Smooth muscle cell (in vitro differentiated cells): Measurements from ENCODE around the gene MROH2A. TPM values are rescaled to one million over a fixed set of nuclear protein-coding genes. Genes with fewer than 3 reads are reported as not detected.

Source experiments
- DNase-seq: peaks from one replicate; lab custom pipeline; 2025; ENCODE audit not compliant: unreplicated experiment; lab: John Stamatoyannopoulos, UW
- H2AFZ ChIP-seq: fragments of 200-600 bp; sonication (generic); 2 replicates; pipeline ENCODE4 v1.6.0; 2016; ENCODE audit warnings: antibody characterized with exemption, low read depth, mild to moderate bottlenecking
- H3F3A ChIP-seq: fragments of 200-600 bp; sonication (generic); 2 replicates; pipeline ENCODE4 v1.6.0; 2017; ENCODE audit warnings: antibody characterized with exemption, low read depth
- H3K27ac ChIP-seq: fragments of 200-600 bp; sonication (generic); 2 replicates; pipeline ENCODE4 v1.5.1; 2016; ENCODE audit warnings: low read depth, mild to moderate bottlenecking
- H3K27me3 ChIP-seq: fragments of 200-600 bp; sonication (generic); 2 replicates; pipeline ENCODE4 v1.6.1; 2016; ENCODE audit warnings: low read depth, mild to moderate bottlenecking
- H3K36me3 ChIP-seq: fragments of 200-600 bp; sonication (generic); 2 replicates; pipeline ENCODE4 v1.5.1; 2016; ENCODE audit warnings: low read depth
- H3K4me1 ChIP-seq: fragments of 200-600 bp; sonication (generic); 2 replicates; pipeline ENCODE4 v1.5.1; 2016; ENCODE audit warnings: low read depth
- H3K4me2 ChIP-seq: fragments of 200-600 bp; sonication (generic); 2 replicates; pipeline ENCODE4 v1.6.0; 2016; ENCODE audit warnings: mild to moderate bottlenecking
- H3K4me3 ChIP-seq: fragments of 200-600 bp; sonication (generic); 2 replicates; pipeline ENCODE4 v1.5.1; 2016; ENCODE audit warnings: mild to moderate bottlenecking
- H3K79me2 ChIP-seq: fragments of 200-600 bp; sonication (generic); 2 replicates; pipeline ENCODE4 v1.6.0; 2016; ENCODE audit warnings: low read depth, mild to moderate bottlenecking
- H3K9ac ChIP-seq: fragments of 200-600 bp; sonication (generic); 2 replicates; pipeline ENCODE4 v1.6.0; 2016; ENCODE audit warnings: low read depth
- H3K9me3 ChIP-seq: fragments of 200-600 bp; sonication (generic); replicated peaks from 2 replicates; pipeline ENCODE4 v1.5.1; 2016; ENCODE audit warnings: low read depth
- H4K20me1 ChIP-seq: fragments of 200-600 bp; sonication (generic); 2 replicates; pipeline ENCODE4 v1.6.0; 2016; ENCODE audit warnings: low read depth
- WGBS: methylation state at CpG from one replicate; pipeline ENCODE4 v1.1.7; 2016; ENCODE audit warnings: low lambda C conversion rate; 5-methylcytosine and 5-hydroxymethylcytosine counted together
- polyA plus RNA-seq: library from polyadenylated mRNA; unstranded; fragments of >200 nt; fragmentation: Nextera tagmentation; extraction: Ambion mirVana; gene quantifications from 2 replicates; pipeline ENCODE4 v1.2.1, GENCODE V29; 2016
- total RNA-seq: library from RNA; depleted of rRNA; stranded (reverse); fragments of >200 nt; gene quantifications from 2 replicates; pipeline ENCODE4 v1.2.3, GENCODE V29; 2014
- TF ChIP-seq, protein P1 (sequence below): fragments of 200-600 bp; sonication (generic); IDR thresholded peaks from 2 replicates; pipeline ENCODE4 v1.5.1; 2017; ENCODE audit warnings: borderline replicate concordance, mild to moderate bottlenecking, antibody characterized with exemption; ENCODE audit not compliant: insufficient read depth, poor library complexity, severe bottlenecking

MROH2A gene
- total and polyA plus RNA-seq, 2 experiments from 2014 or later = not detected

DNA sequence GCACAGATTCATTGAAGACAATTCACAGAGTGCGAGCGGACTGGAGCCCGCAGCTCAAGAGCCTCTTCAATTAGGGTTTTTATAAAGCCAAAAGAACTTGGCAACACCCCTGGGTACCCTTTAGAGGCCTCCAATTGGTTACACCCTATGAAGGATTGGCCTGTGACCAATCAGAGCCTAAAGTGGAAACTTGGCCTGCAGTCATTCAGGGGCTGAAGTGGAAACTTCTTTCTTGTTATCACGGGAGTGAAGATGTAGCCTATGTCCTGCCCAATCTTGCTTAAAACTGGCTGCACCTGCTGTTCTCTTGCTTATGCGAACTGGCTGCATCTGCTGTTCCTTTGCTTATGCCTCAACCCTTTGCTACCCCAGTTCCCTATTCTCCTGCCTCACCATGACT lies 78.1 kb downstream of the MROH2A start:
- H2AFZ ChIP-seq = no peak overlapping the region
- H3K27ac ChIP-seq = no peak overlapping the region
- no peaks in the 10 kb centered on the region for H4K20me1 ChIP-seq
- WGBS = 98% methylated on average over 5 of the region's 5 CpGs
- no peaks in the 10 kb centered on the region for H3K27me3 ChIP-seq
- H3K4me3 ChIP-seq = no peak overlapping the region
- H3K36me3 ChIP-seq = no peaks in the 10 kb centered on the region
- no peak for DNase-seq
- H3F3A ChIP-seq = no peaks in the 10 kb centered on the region
- no peak overlapping the region for H3K9ac ChIP-seq
- H3K9me3 ChIP-seq = no peaks in the 10 kb centered on the region
- peaks cover 29% of the 10 kb centered on the region for H3K79me2 ChIP-seq
- no peak overlapping the region for H3K4me2 ChIP-seq
- peaks cover 17% of the 10 kb centered on the region for H3K4me1 ChIP-seq
- TF ChIP-seq, protein P1, sequence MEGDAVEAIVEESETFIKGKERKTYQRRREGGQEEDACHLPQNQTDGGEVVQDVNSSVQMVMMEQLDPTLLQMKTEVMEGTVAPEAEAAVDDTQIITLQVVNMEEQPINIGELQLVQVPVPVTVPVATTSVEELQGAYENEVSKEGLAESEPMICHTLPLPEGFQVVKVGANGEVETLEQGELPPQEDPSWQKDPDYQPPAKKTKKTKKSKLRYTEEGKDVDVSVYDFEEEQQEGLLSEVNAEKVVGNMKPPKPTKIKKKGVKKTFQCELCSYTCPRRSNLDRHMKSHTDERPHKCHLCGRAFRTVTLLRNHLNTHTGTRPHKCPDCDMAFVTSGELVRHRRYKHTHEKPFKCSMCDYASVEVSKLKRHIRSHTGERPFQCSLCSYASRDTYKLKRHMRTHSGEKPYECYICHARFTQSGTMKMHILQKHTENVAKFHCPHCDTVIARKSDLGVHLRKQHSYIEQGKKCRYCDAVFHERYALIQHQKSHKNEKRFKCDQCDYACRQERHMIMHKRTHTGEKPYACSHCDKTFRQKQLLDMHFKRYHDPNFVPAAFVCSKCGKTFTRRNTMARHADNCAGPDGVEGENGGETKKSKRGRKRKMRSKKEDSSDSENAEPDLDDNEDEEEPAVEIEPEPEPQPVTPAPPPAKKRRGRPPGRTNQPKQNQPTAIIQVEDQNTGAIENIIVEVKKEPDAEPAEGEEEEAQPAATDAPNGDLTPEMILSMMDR = no peak

DNA sequence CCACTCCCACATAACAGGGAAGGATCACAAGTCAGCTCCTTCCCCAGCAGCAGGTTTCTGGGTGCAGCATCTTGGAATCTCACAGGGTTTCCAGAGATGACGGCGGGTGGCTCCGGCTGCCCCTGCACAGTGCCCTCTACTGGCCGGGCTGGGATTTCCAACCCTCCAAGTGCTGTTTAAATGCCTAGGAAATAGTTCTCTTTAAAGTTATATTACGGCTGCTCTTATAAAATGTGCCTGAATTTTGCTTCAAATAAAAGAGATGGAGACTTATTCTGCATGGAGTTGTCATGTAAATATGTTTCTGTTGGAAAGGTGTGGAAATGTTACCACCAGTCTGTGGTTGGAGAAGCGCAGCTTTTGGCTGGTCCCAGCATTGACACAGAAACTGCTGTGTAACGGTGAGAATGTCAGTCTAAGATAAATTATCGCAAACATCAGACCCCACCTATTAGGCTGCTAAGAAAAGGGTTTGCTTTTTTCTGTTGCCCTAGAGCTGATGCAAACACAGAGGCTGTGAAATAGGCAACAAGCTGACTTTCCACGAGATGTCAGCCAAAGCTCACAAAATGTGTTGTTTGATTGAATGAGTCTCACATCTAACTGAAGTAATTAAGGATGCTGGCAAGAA lies 79.5 kb downstream of the MROH2A start:
- Histone ChIP-seq H3K27ac (no peak overlapping the region), H3K9me3 (no peaks in the 10 kb centered on the region), H3K9ac (no peak overlapping the region), H3K27me3 (no peaks in the 10 kb centered on the region), H3K79me2 (peaks cover 15% of the 10 kb centered on the region), H4K20me1 (no peaks in the 10 kb centered on the region), H3K4me3 (no peak overlapping the region), H3K4me1 (peaks cover 9% of the 10 kb centered on the region), H3K4me2 (no peak overlapping the region), H3K36me3 (no peaks in the 10 kb centered on the region), H2AFZ (no peak overlapping the region), H3F3A (no peaks in the 10 kb centered on the region)
- TF ChIP-seq, protein P1 = peak; percentile 53
- DNase-seq = no peak
- 60% methylated on average over 9 of the region's 9 CpGs for WGBS

DNA sequence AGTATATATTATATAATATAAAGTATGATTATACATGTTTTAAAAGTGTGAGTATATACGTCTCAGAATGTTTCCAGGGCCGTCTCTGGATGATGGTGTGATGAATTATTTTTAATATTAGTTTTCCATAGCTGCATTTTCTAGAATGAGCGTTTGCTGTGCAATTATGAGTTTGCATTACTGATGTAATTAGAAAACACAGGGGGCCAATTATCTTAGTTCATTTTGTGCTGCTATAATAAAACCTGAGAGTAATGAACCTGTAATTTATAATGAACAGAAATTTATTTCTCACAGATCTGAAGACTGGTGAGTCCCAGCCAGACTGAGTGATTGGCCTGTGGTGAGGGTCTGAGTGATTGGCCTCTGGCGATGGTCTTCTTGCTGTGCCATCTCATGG lies 80.2 kb downstream of the MROH2A start:
- 89% methylated on average over 4 of the region's 4 CpGs for WGBS
- Histone ChIP-seq H3F3A (no peaks in the 10 kb centered on the region), H3K4me3 (no peak overlapping the region), H3K36me3 (no peaks in the 10 kb centered on the region), H3K9me3 (no peaks in the 10 kb centered on the region), H4K20me1 (no peaks in the 10 kb centered on the region), H3K4me1 (peaks cover 3% of the 10 kb centered on the region), H3K4me2 (no peak overlapping the region), H3K9ac (no peak overlapping the region), H3K27me3 (no peaks in the 10 kb centered on the region), H3K79me2 (peaks cover 8% of the 10 kb centered on the region), H2AFZ (no peak overlapping the region), H3K27ac (no peak overlapping the region)
- DNase-seq = no peak
- TF ChIP-seq, protein P1 = no peak

DNA sequence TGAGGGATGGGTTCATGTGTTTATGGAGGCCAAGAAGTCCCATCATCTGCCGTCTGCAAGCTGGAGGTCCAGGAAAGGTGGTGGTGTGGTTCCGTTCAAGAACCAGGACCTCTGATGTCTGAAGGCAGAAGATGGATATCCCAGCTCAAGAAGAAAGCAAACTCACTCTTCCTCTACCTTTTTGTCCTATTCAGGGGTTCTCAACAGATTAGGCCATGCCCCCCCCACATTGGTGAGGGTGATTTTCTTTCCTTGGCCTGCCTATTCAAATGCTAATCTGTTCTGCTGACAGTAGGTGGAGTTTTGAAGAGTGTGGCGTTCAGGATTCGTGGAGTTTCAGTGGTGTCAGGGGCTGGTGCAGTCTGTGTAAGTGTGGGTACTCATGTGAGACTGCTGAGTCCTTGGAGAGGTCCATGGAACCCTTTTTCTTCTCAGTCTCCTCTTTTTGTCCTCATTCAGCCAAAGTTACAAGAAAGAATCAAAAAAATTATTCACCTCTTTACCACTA lies 84.2 kb downstream of the MROH2A start:
- WGBS = 71% methylated on average over 4 of the region's 4 CpGs
- H2AFZ ChIP-seq = no peak overlapping the region
- peaks cover 2% of the 10 kb centered on the region for H3F3A ChIP-seq
- H3K79me2 ChIP-seq = no peaks in the 10 kb centered on the region
- H3K27me3 ChIP-seq = no peaks in the 10 kb centered on the region
- H3K27ac ChIP-seq = no peak overlapping the region
- H3K9me3 ChIP-seq = no peaks in the 10 kb centered on the region
- no peak overlapping the region for H3K9ac ChIP-seq
- H3K4me2 ChIP-seq = no peak overlapping the region
- no peaks in the 10 kb centered on the region for H3K4me1 ChIP-seq
- no peaks in the 10 kb centered on the region for H4K20me1 ChIP-seq
- H3K4me3 ChIP-seq = no peak overlapping the region
- no peak for DNase-seq
- TF ChIP-seq, protein P1 = no peak
- peaks cover 17% of the 10 kb centered on the region for H3K36me3 ChIP-seq
